HepG2 (cell line): Measurements from ENCODE around the gene MSH3. TPM values are rescaled to one million over a fixed set of nuclear protein-coding genes. Genes with fewer than 3 reads are reported as not detected.

Experiments used
- BORCS8-MEF2B ChIP-seq: sonication (generic); formaldehyde crosslinking; IDR thresholded peaks from 2 replicates; pipeline ENCODE4 v1.8.0; 2022; ENCODE audit warnings: mild to moderate bottlenecking, missing genetic modification reagents
- GATA4 ChIP-seq: sonication (generic); IDR thresholded peaks from 2 replicates; pipeline ENCODE4 v1.6.1; 2016; ENCODE audit warnings: antibody characterized with exemption, low read depth, borderline replicate concordance
- MAZ ChIP-seq, 2 experiments: sonication (generic) in 1 of 2; formaldehyde crosslinking in 1 of 2; IDR thresholded peaks; 2 replicates each; pipeline versions ENCODE4 v1.5.0 to v1.6.1; 2012 to 2020; ENCODE audit warnings: low read depth in 2 of 2, mild to moderate bottlenecking in 2 of 2, borderline replicate concordance in 1 of 2, improper control_type of control experiment in 1 of 2, low read length in 1 of 2, missing genetic modification reagents in 1 of 2, moderate library complexity in 1 of 2
- NFE2 ChIP-seq: sonication (generic); formaldehyde crosslinking; IDR thresholded peaks from 2 replicates; pipeline ENCODE4 v1.4.0; 2020; ENCODE audit warnings: missing genetic modification reagents
- POGZ ChIP-seq: sonication (generic); formaldehyde crosslinking; IDR thresholded peaks from 2 replicates; pipeline ENCODE4 v1.4.0; 2020; ENCODE audit warnings: mild to moderate bottlenecking, missing genetic modification reagents
- U2AF1 ChIP-seq: fragments of 200-400 bp; formaldehyde crosslinking; optimal IDR thresholded peaks from 2 replicates; pipeline ENCODE3; 2017; ENCODE audit warnings: mild to moderate bottlenecking, low read depth, low read length
- YEATS2 ChIP-seq: sonication (generic); formaldehyde crosslinking; IDR thresholded peaks from 2 replicates; pipeline ENCODE4 v1.4.0; 2020; ENCODE audit warnings: missing genetic modification reagents, borderline replicate concordance
- ZNF136 ChIP-seq: sonication (generic); formaldehyde crosslinking; IDR thresholded peaks from 2 replicates; pipeline ENCODE4 v1.8.1; 2022; ENCODE audit warnings: low read depth, mild to moderate bottlenecking, moderate library complexity, missing genetic modification reagents
- polyA plus RNA-seq, 8 experiments: library from polyadenylated mRNA; depleted of rRNA in 3 of 8; stranded (reverse) in 7 of 8; unstranded in 1 of 8; fragments of >200 nt; fragmentation: Illumina TruSeq in 4 of 8; extraction: Trizol in 4 of 8; gene quantifications; 2 replicates each; pipeline versions ENCODE4 v1.2.1 to v1.2.3, GENCODE V29; 2011 to 2016; ENCODE audit warnings: low read depth in 4 of 8, missing spikeins in 1 of 8, mixed read lengths in 1 of 8; ENCODE audit not compliant: insufficient read depth in 1 of 8
- total RNA-seq, 5 experiments: library from RNA; depleted of rRNA; stranded (reverse); fragments of >200 nt; fragmentation: Illumina TruSeq; extraction: Trizol; gene quantifications; 2 replicates each; pipeline ENCODE4 v1.2.3, GENCODE V29; 2016; ENCODE audit warnings: low read depth in 1 of 5
- TF ChIP-seq, protein P1 (sequence below), 2 experiments: sonication (generic) in 1 of 2; formaldehyde crosslinking in 1 of 2; IDR thresholded peaks; 2 replicates each; pipeline versions ENCODE4 v1.5.1 to v1.6.1; 2011 to 2020; ENCODE audit warnings: borderline replicate concordance in 1 of 2, low read depth in 1 of 2, low read length in 1 of 2, mild to moderate bottlenecking in 1 of 2, missing genetic modification reagents in 1 of 2, moderate library complexity in 1 of 2
- TF ChIP-seq, protein P2 (sequence below): IDR thresholded peaks from 2 replicates; pipeline ENCODE4 v1.6.1; 2016; ENCODE audit warnings: missing compliant biosample characterization, missing genetic modification reagents, borderline replicate concordance

The MSH3 gene
- total and polyA plus RNA-seq, 2 of the 13 experiments (the other 11 are each of a cell fraction or from before 2014, with no cell fraction given): 4.0 to 16.4 TPM

DNA sequence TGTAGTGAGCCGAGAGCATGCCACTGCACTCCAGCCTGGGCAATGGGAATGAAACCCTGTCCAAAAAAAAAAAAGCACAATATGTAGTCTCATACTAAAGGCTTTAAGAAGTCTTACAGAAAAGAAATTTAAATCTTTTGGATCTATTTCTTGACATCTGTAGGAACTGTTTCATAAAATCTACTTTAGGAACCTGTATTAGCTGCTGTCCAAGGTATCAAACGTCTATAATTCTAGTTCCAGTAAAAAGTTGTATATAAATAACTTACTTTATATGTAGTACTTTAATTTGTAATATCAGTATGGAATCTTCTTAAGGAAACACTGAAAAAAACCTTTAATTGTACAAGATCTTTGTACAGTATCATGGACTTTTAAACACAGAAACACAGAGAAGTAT is 199.0 kb downstream of the MSH3 start (continued):
- TF ChIP-seq MAZ (IDR thresholded peaks at IDR 0.05; ENCODE audit: borderline replicate concordance, low read depth, low read length) (no peak), MAZ (CRISPR knock-in tag; IDR thresholded peaks at IDR 0.05; ENCODE audit: low read depth) (no peak), GATA4 (no peak), NFE2 (CRISPR knock-in tag) (no peak), ZNF136 (CRISPR knock-in tag) (no peak), POGZ (CRISPR knock-in tag) (no peak), BORCS8-MEF2B (CRISPR knock-in tag) (no peak), YEATS2 (CRISPR knock-in tag) (no peak), U2AF1 (no peak)
- TF ChIP-seq, protein P1, sequence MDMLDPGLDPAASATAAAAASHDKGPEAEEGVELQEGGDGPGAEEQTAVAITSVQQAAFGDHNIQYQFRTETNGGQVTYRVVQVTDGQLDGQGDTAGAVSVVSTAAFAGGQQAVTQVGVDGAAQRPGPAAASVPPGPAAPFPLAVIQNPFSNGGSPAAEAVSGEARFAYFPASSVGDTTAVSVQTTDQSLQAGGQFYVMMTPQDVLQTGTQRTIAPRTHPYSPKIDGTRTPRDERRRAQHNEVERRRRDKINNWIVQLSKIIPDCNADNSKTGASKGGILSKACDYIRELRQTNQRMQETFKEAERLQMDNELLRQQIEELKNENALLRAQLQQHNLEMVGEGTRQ (IDR thresholded peaks at IDR 0.05; ENCODE audit: low read depth, low read length): no peak
- TF ChIP-seq, protein P1 (CRISPR knock-in tag; IDR thresholded peaks at IDR 0.05; ENCODE audit: borderline replicate concordance): no peak
- TF ChIP-seq, protein P2, sequence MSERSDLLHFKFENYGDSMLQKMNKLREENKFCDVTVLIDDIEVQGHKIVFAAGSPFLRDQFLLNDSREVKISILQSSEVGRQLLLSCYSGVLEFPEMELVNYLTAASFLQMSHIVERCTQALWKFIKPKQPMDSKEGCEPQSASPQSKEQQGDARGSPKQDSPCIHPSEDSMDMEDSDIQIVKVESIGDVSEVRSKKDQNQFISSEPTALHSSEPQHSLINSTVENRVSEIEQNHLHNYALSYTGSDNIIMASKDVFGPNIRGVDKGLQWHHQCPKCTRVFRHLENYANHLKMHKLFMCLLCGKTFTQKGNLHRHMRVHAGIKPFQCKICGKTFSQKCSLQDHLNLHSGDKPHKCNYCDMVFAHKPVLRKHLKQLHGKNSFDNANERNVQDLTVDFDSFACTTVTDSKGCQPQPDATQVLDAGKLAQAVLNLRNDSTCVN (CRISPR knock-in tag): no peak
- TF ChIP-seq, all 625 proteins: peak for 0
